HepG2 (cell line): ENCODE data around the gene PRR14. TPM values are rescaled to one million over a fixed set of nuclear protein-coding genes. Genes with fewer than 3 reads are reported as not detected.

Source experiments
- BCL6 ChIP-seq: IDR thresholded peaks from 2 replicates; pipeline ENCODE4 v1.6.1; 2016; ENCODE audit warnings: missing genetic modification reagents, missing compliant biosample characterization
- CEBPB ChIP-seq: IDR thresholded peaks from 2 replicates; pipeline ENCODE4 v1.6.1; 2011; ENCODE audit warnings: low read depth, low read length, improper control_type of control experiment, borderline replicate concordance
- GTF2F1 ChIP-seq: fragments of 150-350 bp; IDR thresholded peaks from 2 replicates; pipeline ENCODE4 v1.6.1; 2014; ENCODE audit warnings: low read length
- MTA1 ChIP-seq: sonication (generic); formaldehyde crosslinking; IDR thresholded peaks from 2 replicates; pipeline ENCODE4 v1.4.0; 2020; ENCODE audit warnings: missing genetic modification reagents, mild to moderate bottlenecking, borderline replicate concordance
- PHF21A ChIP-seq: sonication (generic); formaldehyde crosslinking; IDR thresholded peaks from 2 replicates; pipeline ENCODE4 v1.5.0; 2020; ENCODE audit warnings: mild to moderate bottlenecking, missing genetic modification reagents
- RCOR2 ChIP-seq: IDR thresholded peaks from 2 replicates; pipeline ENCODE4 v1.6.1; 2016; ENCODE audit warnings: missing biosample characterization, missing genetic modification reagents
- SATB2 ChIP-seq: sonication (generic); formaldehyde crosslinking; IDR thresholded peaks from 2 replicates; pipeline ENCODE4 v1.5.0; 2020; ENCODE audit warnings: missing genetic modification reagents
- ZC3H13 ChIP-seq: sonication (generic); formaldehyde crosslinking; IDR thresholded peaks from 2 replicates; pipeline ENCODE4 v1.8.1; 2023; ENCODE audit warnings: mild to moderate bottlenecking, missing genetic modification reagents, moderate library complexity
- ZFY ChIP-seq: sonication (generic); formaldehyde crosslinking; IDR thresholded peaks from 2 replicates; pipeline ENCODE4 v1.4.0; 2020; ENCODE audit warnings: missing genetic modification reagents
- ZNF160 ChIP-seq: sonication (generic); formaldehyde crosslinking; IDR thresholded peaks from 2 replicates; pipeline ENCODE4 v1.8.0; 2022; ENCODE audit warnings: mild to moderate bottlenecking, inconsistent platforms, missing genetic modification reagents
- ZNF75D ChIP-seq: sonication (generic); formaldehyde crosslinking; IDR thresholded peaks from 2 replicates; pipeline ENCODE4 v1.8.1; 2023; ENCODE audit warnings: missing genetic modification reagents, mild to moderate bottlenecking, borderline replicate concordance
- polyA plus RNA-seq, 8 experiments: library from polyadenylated mRNA; depleted of rRNA in 3 of 8; stranded (reverse) in 7 of 8; unstranded in 1 of 8; fragments of >200 nt; fragmentation: Illumina TruSeq in 4 of 8; extraction: Trizol in 4 of 8; gene quantifications; 2 replicates each; pipeline versions ENCODE4 v1.2.1 to v1.2.3, GENCODE V29; 2011 to 2016; ENCODE audit warnings: low read depth in 4 of 8, missing spikeins in 1 of 8, mixed read lengths in 1 of 8; ENCODE audit not compliant: insufficient read depth in 1 of 8
- total RNA-seq, 5 experiments: library from RNA; depleted of rRNA; stranded (reverse); fragments of >200 nt; fragmentation: Illumina TruSeq; extraction: Trizol; gene quantifications; 2 replicates each; pipeline ENCODE4 v1.2.3, GENCODE V29; 2016; ENCODE audit warnings: low read depth in 1 of 5
- TF ChIP-seq, protein P1 (sequence below), 2 experiments: sonication (generic) in 1 of 2; formaldehyde crosslinking in 1 of 2; IDR thresholded peaks; 2 replicates each; pipeline versions ENCODE4 v1.6.1 to v1.9.0; 2014 to 2022; ENCODE audit warnings: antibody characterized with exemption in 1 of 2, borderline replicate concordance in 1 of 2, inconsistent platforms in 1 of 2, low read depth in 1 of 2, missing genetic modification reagents in 1 of 2
- TF ChIP-seq, protein P2 (sequence below): fragments of 450-650 bp; IDR thresholded peaks from 2 replicates; pipeline ENCODE4 v1.6.1; 2017; ENCODE audit warnings: mild to moderate bottlenecking
- TF ChIP-seq, protein P3 (sequence below): sonication (generic); formaldehyde crosslinking; IDR thresholded peaks from 2 replicates; pipeline ENCODE4 v1.4.0; 2020; ENCODE audit warnings: missing genetic modification reagents
- TF ChIP-seq, protein P4 (sequence below): sonication (generic); formaldehyde crosslinking; IDR thresholded peaks from 2 replicates; pipeline ENCODE4 v1.8.1; 2022; ENCODE audit warnings: mild to moderate bottlenecking, missing genetic modification reagents
- TF ChIP-seq, protein P5 (sequence below): sonication (generic); formaldehyde crosslinking; IDR thresholded peaks from 2 replicates; pipeline ENCODE4 v1.8.1; 2023; ENCODE audit warnings: mild to moderate bottlenecking, missing genetic modification reagents

Gene PRR14
- total and polyA plus RNA-seq, 2 of the 13 experiments (the other 11 are each of a cell fraction or from before 2014, with no cell fraction given) = 8.4 to 11.0 TPM

DNA sequence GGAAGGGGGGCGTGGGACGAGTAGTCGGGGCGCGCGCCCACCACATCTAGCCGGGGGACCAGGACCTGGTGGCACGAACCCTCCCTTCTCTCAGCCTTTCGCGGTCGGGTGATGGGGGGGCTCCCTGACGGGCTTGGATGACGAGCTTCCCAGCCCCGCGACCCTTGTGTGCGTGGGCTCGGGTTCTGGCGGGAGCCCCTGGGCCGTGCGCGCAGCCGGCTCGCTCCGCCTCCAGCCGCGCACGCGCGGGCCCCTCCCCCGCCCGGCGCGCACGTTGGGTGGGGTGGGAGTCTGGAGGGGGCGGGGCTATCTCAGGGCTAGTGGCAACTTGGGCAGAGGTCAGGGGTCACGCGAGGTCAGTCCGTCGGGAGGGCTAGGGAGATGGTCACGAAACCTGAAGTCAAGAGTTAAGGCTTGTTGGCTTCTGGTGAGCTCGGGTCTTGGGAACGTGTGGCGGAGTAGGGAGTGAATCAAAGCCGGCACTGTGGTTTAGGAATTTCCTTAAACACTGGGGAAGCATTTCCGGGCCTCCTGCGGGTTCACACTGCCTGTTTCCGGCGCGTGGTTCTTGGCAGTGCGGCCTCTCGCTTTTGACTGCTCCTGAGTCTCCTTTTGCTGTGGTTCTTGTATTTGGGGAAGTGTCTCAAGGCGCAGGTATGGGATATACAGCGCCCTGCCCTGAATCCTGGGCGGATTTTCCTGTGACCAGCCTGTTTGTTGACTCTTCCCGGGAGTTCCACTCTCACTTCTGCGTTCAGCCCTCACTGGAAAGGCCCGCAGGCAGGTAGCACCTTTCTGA is 48.3 kb downstream of the PRR14 start, which contains the start of gene SRCAP (continued):
- TF ChIP-seq, protein P1, sequence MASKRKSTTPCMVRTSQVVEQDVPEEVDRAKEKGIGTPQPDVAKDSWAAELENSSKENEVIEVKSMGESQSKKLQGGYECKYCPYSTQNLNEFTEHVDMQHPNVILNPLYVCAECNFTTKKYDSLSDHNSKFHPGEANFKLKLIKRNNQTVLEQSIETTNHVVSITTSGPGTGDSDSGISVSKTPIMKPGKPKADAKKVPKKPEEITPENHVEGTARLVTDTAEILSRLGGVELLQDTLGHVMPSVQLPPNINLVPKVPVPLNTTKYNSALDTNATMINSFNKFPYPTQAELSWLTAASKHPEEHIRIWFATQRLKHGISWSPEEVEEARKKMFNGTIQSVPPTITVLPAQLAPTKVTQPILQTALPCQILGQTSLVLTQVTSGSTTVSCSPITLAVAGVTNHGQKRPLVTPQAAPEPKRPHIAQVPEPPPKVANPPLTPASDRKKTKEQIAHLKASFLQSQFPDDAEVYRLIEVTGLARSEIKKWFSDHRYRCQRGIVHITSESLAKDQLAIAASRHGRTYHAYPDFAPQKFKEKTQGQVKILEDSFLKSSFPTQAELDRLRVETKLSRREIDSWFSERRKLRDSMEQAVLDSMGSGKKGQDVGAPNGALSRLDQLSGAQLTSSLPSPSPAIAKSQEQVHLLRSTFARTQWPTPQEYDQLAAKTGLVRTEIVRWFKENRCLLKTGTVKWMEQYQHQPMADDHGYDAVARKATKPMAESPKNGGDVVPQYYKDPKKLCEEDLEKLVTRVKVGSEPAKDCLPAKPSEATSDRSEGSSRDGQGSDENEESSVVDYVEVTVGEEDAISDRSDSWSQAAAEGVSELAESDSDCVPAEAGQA (IDR thresholded peaks at IDR 0.05; ENCODE audit: low read depth) = peak; percentile 21; the same call in 1 of the 2 replicates
- TF ChIP-seq, protein P1 (CRISPR knock-in tag; IDR thresholded peaks at IDR 0.05; ENCODE audit: borderline replicate concordance) = 0 out of 2 replicates have a peak, but pooled peaks have one; percentile 74
- 0 out of 2 replicates have a peak, but pooled peaks have one; percentile 34 for TF ChIP-seq MTA1 (CRISPR knock-in tag)
- no peak for TF ChIP-seq ZC3H13 (CRISPR knock-in tag)
- TF ChIP-seq, protein P2, sequence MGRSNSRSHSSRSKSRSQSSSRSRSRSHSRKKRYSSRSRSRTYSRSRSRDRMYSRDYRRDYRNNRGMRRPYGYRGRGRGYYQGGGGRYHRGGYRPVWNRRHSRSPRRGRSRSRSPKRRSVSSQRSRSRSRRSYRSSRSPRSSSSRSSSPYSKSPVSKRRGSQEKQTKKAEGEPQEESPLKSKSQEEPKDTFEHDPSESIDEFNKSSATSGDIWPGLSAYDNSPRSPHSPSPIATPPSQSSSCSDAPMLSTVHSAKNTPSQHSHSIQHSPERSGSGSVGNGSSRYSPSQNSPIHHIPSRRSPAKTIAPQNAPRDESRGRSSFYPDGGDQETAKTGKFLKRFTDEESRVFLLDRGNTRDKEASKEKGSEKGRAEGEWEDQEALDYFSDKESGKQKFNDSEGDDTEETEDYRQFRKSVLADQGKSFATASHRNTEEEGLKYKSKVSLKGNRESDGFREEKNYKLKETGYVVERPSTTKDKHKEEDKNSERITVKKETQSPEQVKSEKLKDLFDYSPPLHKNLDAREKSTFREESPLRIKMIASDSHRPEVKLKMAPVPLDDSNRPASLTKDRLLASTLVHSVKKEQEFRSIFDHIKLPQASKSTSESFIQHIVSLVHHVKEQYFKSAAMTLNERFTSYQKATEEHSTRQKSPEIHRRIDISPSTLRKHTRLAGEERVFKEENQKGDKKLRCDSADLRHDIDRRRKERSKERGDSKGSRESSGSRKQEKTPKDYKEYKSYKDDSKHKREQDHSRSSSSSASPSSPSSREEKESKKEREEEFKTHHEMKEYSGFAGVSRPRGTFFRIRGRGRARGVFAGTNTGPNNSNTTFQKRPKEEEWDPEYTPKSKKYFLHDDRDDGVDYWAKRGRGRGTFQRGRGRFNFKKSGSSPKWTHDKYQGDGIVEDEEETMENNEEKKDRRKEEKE = no peak
- TF ChIP-seq BCL6 (CRISPR knock-in tag) = no peak; the same call in 1 of the 2 replicates
- TF ChIP-seq GTF2F1 = no peak
- peak; percentile 62 for TF ChIP-seq ZFY (CRISPR knock-in tag)
- no peak for TF ChIP-seq SATB2 (CRISPR knock-in tag)
- peak; percentile 72 for TF ChIP-seq PHF21A (CRISPR knock-in tag)
- TF ChIP-seq, protein P3, sequence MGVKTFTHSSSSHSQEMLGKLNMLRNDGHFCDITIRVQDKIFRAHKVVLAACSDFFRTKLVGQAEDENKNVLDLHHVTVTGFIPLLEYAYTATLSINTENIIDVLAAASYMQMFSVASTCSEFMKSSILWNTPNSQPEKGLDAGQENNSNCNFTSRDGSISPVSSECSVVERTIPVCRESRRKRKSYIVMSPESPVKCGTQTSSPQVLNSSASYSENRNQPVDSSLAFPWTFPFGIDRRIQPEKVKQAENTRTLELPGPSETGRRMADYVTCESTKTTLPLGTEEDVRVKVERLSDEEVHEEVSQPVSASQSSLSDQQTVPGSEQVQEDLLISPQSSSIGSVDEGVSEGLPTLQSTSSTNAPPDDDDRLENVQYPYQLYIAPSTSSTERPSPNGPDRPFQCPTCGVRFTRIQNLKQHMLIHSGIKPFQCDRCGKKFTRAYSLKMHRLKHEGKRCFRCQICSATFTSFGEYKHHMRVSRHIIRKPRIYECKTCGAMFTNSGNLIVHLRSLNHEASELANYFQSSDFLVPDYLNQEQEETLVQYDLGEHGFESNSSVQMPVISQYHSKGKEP (CRISPR knock-in tag) = no peak
- TF ChIP-seq ZNF160 (CRISPR knock-in tag) = no peak; the same call in 1 of the 2 replicates
- TF ChIP-seq, protein P4, sequence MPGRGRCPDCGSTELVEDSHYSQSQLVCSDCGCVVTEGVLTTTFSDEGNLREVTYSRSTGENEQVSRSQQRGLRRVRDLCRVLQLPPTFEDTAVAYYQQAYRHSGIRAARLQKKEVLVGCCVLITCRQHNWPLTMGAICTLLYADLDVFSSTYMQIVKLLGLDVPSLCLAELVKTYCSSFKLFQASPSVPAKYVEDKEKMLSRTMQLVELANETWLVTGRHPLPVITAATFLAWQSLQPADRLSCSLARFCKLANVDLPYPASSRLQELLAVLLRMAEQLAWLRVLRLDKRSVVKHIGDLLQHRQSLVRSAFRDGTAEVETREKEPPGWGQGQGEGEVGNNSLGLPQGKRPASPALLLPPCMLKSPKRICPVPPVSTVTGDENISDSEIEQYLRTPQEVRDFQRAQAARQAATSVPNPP (CRISPR knock-in tag) = peak; percentile 47; the same call in 1 of the 2 replicates
- no peak for TF ChIP-seq ZNF75D (CRISPR knock-in tag)
- no peak for TF ChIP-seq RCOR2 (CRISPR knock-in tag)
- no peak for TF ChIP-seq CEBPB
- TF ChIP-seq, protein P5, sequence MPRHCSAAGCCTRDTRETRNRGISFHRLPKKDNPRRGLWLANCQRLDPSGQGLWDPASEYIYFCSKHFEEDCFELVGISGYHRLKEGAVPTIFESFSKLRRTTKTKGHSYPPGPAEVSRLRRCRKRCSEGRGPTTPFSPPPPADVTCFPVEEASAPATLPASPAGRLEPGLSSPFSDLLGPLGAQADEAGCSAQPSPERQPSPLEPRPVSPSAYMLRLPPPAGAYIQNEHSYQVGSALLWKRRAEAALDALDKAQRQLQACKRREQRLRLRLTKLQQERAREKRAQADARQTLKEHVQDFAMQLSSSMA (CRISPR knock-in tag) = no peak
